IMR-90 (cell line): ENCODE data around the gene XRN1. TPM values are rescaled to one million over a fixed set of nuclear protein-coding genes. Genes with fewer than 3 reads are reported as not detected.

Experiments used
- ATAC-seq: fragments of 200-7000 bp; cut with Tn5 transposase; 2 replicates; pipeline ENCODE4 v1.9.1; 2020; ENCODE audit warnings: low read depth, mild to moderate bottlenecking, moderate library complexity
- BruUV-seq: library from RNA; stranded (reverse); fragments of 400-500 nt; replicated peaks from 2 replicates; lab custom pipeline; 2021; lab: Mats Ljungman, UMichigan
- CTCF ChIA-PET: fragments of 300-600 bp; formaldehyde crosslinking; extraction: SDS; loops from one replicate; lab custom pipeline; 2021; ENCODE audit warnings: antibody characterized with exemption; lab: Yijun Ruan, JAX
- POLR2A ChIA-PET: fragments of 300-600 bp; sonication (Branson Sonifier 250); formaldehyde crosslinking; loops from one replicate; lab custom pipeline; 2022; ENCODE audit warnings: antibody characterized with exemption; ENCODE audit not compliant: unreplicated experiment; lab: Charles Lee
- DNase-seq: peaks from one replicate; pipeline ENCODE4 v3.0.0; 2013
- H2AFZ ChIP-seq: replicated peaks from 2 replicates; pipeline ENCODE3; 2013; ENCODE audit warnings: low read length, mild to moderate bottlenecking; ENCODE audit not compliant: poor library complexity
- H2AK5ac ChIP-seq: 2 replicates; pipeline ENCODE4 v1.6.1; 2013; ENCODE audit warnings: low read depth, low read length, inconsistent platforms
- H2AK9ac ChIP-seq: replicated peaks from 2 replicates; pipeline ENCODE3; 2013; ENCODE audit warnings: mild to moderate bottlenecking, low read depth, low read length, moderate library complexity; ENCODE audit not compliant: poor library complexity
- H2BK120ac ChIP-seq: 2 replicates; pipeline ENCODE4 v1.6.1; 2013; ENCODE audit warnings: low read depth, low read length, inconsistent platforms
- H2BK15ac ChIP-seq: 3 replicates; pipeline ENCODE4 v1.6.1; 2013; ENCODE audit warnings: low read depth, low read length, inconsistent platforms
- H2BK20ac ChIP-seq: 2 replicates; pipeline ENCODE4 v1.6.1; 2013; ENCODE audit warnings: low read depth, mild to moderate bottlenecking, inconsistent platforms, low read length, moderate library complexity
- H2BK5ac ChIP-seq: 2 replicates; pipeline ENCODE4 v1.6.1; 2013; ENCODE audit warnings: mild to moderate bottlenecking, low read depth, low read length, inconsistent platforms; ENCODE audit not compliant: poor library complexity, severe bottlenecking
- H3K14ac ChIP-seq: replicated peaks from 2 replicates; pipeline ENCODE4 v1.6.1; 2013; ENCODE audit warnings: low read depth, low read length, inconsistent platforms
- H3K18ac ChIP-seq: 2 replicates; pipeline ENCODE4 v1.6.1; 2013; ENCODE audit warnings: low read depth, low read length, control low read depth
- H3K23ac ChIP-seq: 2 replicates; pipeline ENCODE4 v1.6.1; 2013; ENCODE audit warnings: low read depth, low read length, inconsistent platforms
- H3K27ac ChIP-seq: 2 replicates; pipeline ENCODE4 v1.5.1; 2013; ENCODE audit warnings: mild to moderate bottlenecking, control low read depth, low read length; ENCODE audit not compliant: insufficient read depth
- H3K27me3 ChIP-seq: 2 replicates; pipeline ENCODE4 v1.6.1; 2013; ENCODE audit warnings: low read length; ENCODE audit not compliant: control insufficient read depth, insufficient read depth
- H3K36me3 ChIP-seq: 2 replicates; pipeline ENCODE4 v1.6.1; 2013; ENCODE audit warnings: low read length, mixed read lengths; ENCODE audit not compliant: control insufficient read depth, insufficient read depth
- H3K4ac ChIP-seq: 2 replicates; pipeline ENCODE4 v1.6.1; 2013; ENCODE audit warnings: low read depth, low read length, inconsistent platforms
- H3K4me1 ChIP-seq: 2 replicates; pipeline ENCODE4 v1.6.1; 2013; ENCODE audit warnings: low read length, mixed read lengths; ENCODE audit not compliant: control insufficient read depth, insufficient read depth
- H3K4me2 ChIP-seq: 2 replicates; pipeline ENCODE4 v1.6.1; 2013; ENCODE audit warnings: low read depth, mild to moderate bottlenecking, control low read depth, low read length, moderate library complexity
- H3K4me3 ChIP-seq: 2 replicates; pipeline ENCODE4 v1.5.1; 2013; ENCODE audit warnings: low read depth, mild to moderate bottlenecking, control low read depth, low read length, moderate library complexity; ENCODE audit not compliant: insufficient read depth
- H3K56ac ChIP-seq: 2 replicates; pipeline ENCODE4 v1.6.1; 2013; ENCODE audit warnings: low read length, inconsistent platforms; ENCODE audit not compliant: insufficient read depth; ENCODE audit errors: extremely low read depth
- H3K79me1 ChIP-seq, 2 experiments: 2 replicates each; pipeline ENCODE4 v1.6.1; 2013; ENCODE audit warnings: low read length in 2 of 2, inconsistent platforms in 1 of 2, low read depth in 1 of 2
- H3K9ac ChIP-seq: 2 replicates; pipeline ENCODE4 v1.6.1; 2013; ENCODE audit warnings: low read depth, low read length, control low read depth
- H3K9me1 ChIP-seq: 2 replicates; pipeline ENCODE4 v1.6.1; 2013; ENCODE audit warnings: low read length, inconsistent platforms; ENCODE audit not compliant: insufficient read depth
- H3K9me3 ChIP-seq: 2 replicates; pipeline ENCODE4 v1.6.1; 2013; ENCODE audit warnings: low read length; ENCODE audit not compliant: control insufficient read depth, insufficient read depth
- H4K20me1 ChIP-seq: 2 replicates; pipeline ENCODE4 v1.6.1; 2013; ENCODE audit warnings: low read length, inconsistent platforms; ENCODE audit not compliant: insufficient read depth
- H4K5ac ChIP-seq: 2 replicates; pipeline ENCODE4 v1.6.1; 2013; ENCODE audit warnings: mild to moderate bottlenecking, low read depth, low read length, control low read depth
- H4K8ac ChIP-seq, 2 experiments: 2 replicates each; pipeline ENCODE4 v1.6.1; 2013; ENCODE audit warnings: low read depth in 2 of 2, low read length in 2 of 2, control low read depth in 1 of 2, inconsistent platforms in 1 of 2
- H4K91ac ChIP-seq: 2 replicates; pipeline ENCODE4 v1.6.1; 2013; ENCODE audit warnings: low read depth, low read length, inconsistent platforms; ENCODE audit not compliant: insufficient read depth
- MXI1 ChIP-seq: IDR thresholded peaks from 2 replicates; pipeline ENCODE4 v1.6.1; 2012; ENCODE audit warnings: low read depth, mild to moderate bottlenecking, low read length, moderate library complexity, borderline replicate concordance
- WGBS, 2 experiments: methylation state at CpG; one replicate each; pipeline versions ENCODE4 v1.1.5 to v1.1.7; 2013; ENCODE audit warnings: missing lambda C conversion rate in 2 of 2; ENCODE audit not compliant: insufficient read length in 1 of 2; ENCODE audit errors: extremely low coverage in 2 of 2; 5-methylcytosine and 5-hydroxymethylcytosine counted together
- dilution Hi-C: fragments of 300-500 bp; cut with HindIII; formaldehyde crosslinking; loops from one replicate; pipeline ENCODE4 v1.14.3; 2018; ENCODE audit warnings: low sequenced_read_pairs; ENCODE audit not compliant: unreplicated experiment
- in situ Hi-C: fragments of 300-500 bp; cut with MboI; formaldehyde crosslinking; loops from 3 replicates; pipeline ENCODE4 v1.14.3; 2019; ENCODE audit warnings: low sequenced_read_pairs, inconsistent platforms, mixed read lengths
- intact Hi-C: fragments of 100-400 bp; cut with micrococcal nuclease; formaldehyde crosslinking; loops from 2 replicates; pipeline ENCODE4 v1.10.0; 2022
- polyA plus RNA-seq, 3 experiments: library from polyadenylated mRNA; depleted of rRNA; stranded (reverse); fragments of >200 nt; gene quantifications; 2 replicates each; pipeline ENCODE4 v1.2.3, GENCODE V29; 2012; ENCODE audit warnings: low replicate concordance in 1 of 3
- total RNA-seq: library from RNA; depleted of rRNA; stranded (reverse); fragments of >200 nt; gene quantifications from 2 replicates; pipeline ENCODE4 v1.2.3, GENCODE V29; 2012
- TF ChIP-seq, protein P1 (sequence below): fragments of 150-350 bp; IDR thresholded peaks from 2 replicates; pipeline ENCODE4 v1.6.1; 2017; ENCODE audit warnings: mild to moderate bottlenecking, antibody characterized with exemption, low read length, low read depth

Gene XRN1
- total and polyA plus RNA-seq, 2 of the 4 experiments (the other 2 are of a cell fraction) = 6.0 to 21.5 TPM

DNA sequence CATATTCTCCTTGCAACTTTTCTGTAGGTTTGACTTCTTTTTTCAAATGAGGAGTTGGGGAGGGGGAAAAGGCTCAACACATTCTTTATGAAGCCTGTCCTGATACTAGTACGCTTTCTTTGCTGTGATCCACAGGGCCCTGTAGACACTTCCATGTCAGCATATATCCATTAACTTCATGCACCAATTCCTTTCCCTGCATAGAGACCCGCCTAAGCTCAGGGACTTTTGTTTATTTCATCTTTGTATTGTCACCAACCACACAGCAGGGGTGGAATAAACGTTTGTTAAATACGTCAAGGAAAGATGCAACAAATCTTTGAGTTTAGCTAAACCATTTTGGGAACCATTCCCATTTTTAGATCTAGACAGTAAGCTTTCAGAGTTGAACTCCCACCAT is 179.4 kb downstream of the XRN1 start:
- WGBS, 2 experiments = no CpG with 5 or more reads among the region's 4 CpGs
- CTCF ChIA-PET = no interaction called here

More for the DNA sequence above, 179.4 kb downstream of the XRN1 start:
- H3K27ac ChIP-seq = no peak overlapping the region
- H2BK15ac ChIP-seq = peak overlapping the region; percentile 9; the same call in 1 of the 3 replicates
- no peaks in the 10 kb centered on the region for H3K36me3 ChIP-seq
- H2AFZ ChIP-seq = no peak overlapping the region
- peak overlapping the region; percentile 2; the same call in 1 of the 2 replicates for H3K18ac ChIP-seq
- POLR2A ChIA-PET = no interaction called here
- DNase-seq (peak; percentile 49), ATAC-seq (peak; percentile 61)
- no peak overlapping the region for H2AK5ac ChIP-seq
- H3K9me1 ChIP-seq = no peaks in the 10 kb centered on the region
- no peak overlapping the region for H2AK9ac ChIP-seq
- no peak overlapping the region; the same call in 1 of the 2 replicates for H4K5ac ChIP-seq
- H2BK20ac ChIP-seq = peak overlapping the region; percentile 70
- no TSS peak for BruUV-seq
- H2BK120ac ChIP-seq = peak overlapping the region; percentile 60; the same call in 1 of the 2 replicates
- no peaks in the 10 kb centered on the region for H3K27me3 ChIP-seq
- TF ChIP-seq MXI1 = no peak
- TF ChIP-seq, protein P1, sequence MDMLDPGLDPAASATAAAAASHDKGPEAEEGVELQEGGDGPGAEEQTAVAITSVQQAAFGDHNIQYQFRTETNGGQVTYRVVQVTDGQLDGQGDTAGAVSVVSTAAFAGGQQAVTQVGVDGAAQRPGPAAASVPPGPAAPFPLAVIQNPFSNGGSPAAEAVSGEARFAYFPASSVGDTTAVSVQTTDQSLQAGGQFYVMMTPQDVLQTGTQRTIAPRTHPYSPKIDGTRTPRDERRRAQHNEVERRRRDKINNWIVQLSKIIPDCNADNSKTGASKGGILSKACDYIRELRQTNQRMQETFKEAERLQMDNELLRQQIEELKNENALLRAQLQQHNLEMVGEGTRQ = no peak
- no peak overlapping the region for H3K4me3 ChIP-seq
- H3K79me1 ChIP-seq = no peaks in the 10 kb centered on the region
- dilution Hi-C loops = no loop called here
- H3K4ac ChIP-seq = peak overlapping the region; percentile 8; the same call in 1 of the 2 replicates
- H4K91ac ChIP-seq = no peak overlapping the region
- no peak overlapping the region for H3K9ac ChIP-seq
- H4K8ac ChIP-seq = peak overlapping the region in 1 of 2 experiments; percentile 10; a peak in 1 of 4 replicates
- in situ Hi-C loops = no loop called here
- no peaks in the 10 kb centered on the region for H3K9me3 ChIP-seq
- H3K14ac ChIP-seq = no peak overlapping the region; the same call in 1 of the 2 replicates
- peak overlapping the region; percentile 61 for H2BK5ac ChIP-seq
- intact Hi-C loops = no loop called here
- peak overlapping the region; percentile 19; the same call in 1 of the 2 replicates for H3K4me2 ChIP-seq
- H4K20me1 ChIP-seq = no peaks in the 10 kb centered on the region
- peak overlapping the region; percentile 58; the same call in 1 of the 2 replicates for H3K23ac ChIP-seq
- peaks cover 1% of the 10 kb centered on the region for H3K4me1 ChIP-seq
- no peak overlapping the region for H3K56ac ChIP-seq
